Smooth muscle cell of the brain vasculature (primary cell): ENCODE data around the gene FBXW11.
"Not testable (repeated sequence)": the region's sequence is repeated elsewhere in the genome, so short reads cannot be mapped to it uniquely, and the experiment has no call there.

Experiments
- DNase-seq: peaks from one replicate; pipeline ENCODE4 v3.0.0-alpha.2; 2012; ENCODE audit warnings: low read depth, low spot score

The FBXW11 gene

DNA sequence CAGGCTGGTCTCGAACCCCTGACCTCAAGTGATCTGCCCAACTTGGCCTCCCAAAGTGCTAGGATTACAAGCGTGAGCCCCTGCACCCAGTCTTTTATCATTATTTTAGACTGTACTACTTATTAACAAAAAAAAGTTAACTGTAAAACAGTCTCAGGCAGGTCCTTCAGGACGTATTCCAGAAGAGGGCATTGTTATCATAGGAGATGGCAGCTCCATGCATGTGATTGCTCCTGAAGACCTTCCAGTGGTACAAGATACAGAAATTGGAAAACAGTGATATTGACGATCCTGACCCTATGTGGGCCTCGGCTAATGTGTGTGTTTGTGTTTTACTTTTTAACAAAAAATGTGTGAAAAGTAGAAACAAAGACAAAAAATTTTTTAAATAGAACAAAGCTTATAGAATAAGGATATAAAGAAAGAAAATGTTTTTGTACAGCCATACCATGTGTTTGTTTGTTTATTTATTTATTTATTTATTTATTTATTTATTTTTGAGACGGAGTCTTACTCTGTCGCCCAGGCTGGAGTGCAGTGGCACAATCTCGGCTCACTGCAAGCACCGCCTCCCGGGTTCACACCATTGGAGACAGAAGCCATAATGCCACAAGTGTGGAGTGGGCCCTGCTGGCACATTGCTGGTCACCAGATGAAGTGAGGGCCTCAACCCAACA, 13.8 kb upstream of the FBXW11 start:
- DNase-seq, result not testable (repeated sequence)

DNA sequence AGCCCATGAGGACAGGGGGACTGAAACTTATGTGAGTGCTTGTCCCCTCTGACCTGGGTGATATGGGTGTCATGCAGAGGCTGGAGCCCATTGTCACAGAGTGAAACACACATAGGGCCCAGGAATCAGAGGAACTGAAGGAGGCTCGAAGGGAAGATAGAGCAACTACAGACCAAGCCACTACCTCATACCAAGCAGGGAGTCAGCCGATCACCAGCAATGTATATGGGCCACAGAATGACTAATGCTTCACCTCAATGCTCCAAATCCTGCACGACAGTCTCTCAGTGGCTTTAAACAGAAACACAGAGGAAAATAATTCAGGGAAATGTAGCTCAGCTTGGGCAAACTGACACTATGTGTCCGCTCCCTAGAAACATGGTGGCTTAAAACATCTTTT, 8.9 kb upstream of the FBXW11 start:
- no peak for DNase-seq

GRCh38 chr5:172010278-172010677, 3.8 kb upstream of the FBXW11 start:
- DNase-seq, result no peak

DNA sequence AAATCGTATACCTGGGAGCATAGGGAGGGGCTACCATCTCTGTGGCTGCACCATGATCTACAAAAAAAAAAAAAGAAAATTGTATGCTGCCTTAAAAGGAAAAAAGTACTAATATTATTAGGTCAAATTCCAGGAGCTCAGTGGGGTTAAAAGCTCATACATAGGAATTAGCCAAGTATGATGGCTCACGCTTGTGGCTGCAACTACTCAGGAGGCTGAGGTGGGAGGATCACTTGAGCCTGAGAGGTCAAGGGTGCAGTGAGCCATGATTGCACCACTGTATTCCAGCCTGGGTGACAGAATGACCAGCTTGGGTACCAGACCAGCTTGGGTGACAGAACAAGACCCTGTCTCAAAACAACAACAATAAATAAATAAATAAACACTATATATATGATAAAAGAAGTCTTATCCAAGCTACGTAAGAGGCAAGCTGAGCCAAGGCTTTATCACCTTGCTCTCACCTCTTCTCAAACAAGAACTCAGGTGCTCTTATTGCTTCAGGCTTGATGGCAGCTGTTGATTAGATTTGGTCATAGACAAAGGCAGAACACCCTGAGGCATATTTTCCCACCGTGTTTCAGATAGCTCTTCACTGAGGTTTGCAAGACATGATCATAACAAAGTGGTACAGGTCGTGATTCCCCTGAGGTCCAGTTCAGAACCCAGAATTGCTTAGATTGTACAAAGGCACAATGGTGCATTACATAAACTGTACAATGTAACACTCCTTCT, 3.3 kb upstream of the FBXW11 start:
- DNase-seq, result no peak

DNA sequence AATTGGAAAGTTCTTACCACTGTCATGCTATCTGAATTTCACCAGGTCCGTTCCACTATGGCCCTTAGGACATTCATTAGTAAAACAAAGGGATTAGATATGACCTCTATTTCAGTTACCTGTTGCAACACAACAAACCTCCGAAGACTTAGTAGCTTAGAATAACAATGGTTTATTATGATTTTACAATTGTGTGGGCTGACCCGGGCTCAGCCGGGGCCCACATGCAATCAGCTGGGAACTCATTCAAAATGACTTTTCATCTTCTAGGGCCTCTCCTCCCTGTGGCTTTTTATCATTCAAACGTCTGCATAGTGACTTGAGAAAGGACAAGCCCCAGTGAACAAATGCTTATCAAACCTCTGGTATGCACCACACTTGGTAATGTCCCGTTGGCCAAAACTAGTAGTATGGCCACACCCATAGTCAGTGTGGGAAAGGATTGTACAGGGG, 2.3 kb upstream of the FBXW11 start:
- no peak for DNase-seq

DNA sequence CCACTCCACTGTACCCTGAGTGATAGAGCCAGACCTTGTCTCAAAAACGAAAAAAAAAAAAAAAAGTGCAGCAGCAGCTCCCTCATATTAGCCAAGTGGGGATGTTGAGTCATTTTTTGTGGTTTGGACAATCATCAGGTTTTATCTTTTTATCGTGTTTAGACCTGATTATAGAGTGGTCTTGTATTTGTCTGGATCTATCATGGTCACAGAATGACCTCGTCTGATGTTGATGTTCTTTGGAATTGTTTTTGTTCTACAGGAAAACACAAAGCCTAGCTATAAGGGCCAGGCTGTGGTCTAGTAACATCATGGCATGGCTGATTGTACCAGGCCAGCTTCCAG, 1.6 kb upstream of the FBXW11 start:
- no peak for DNase-seq

- DNase-seq, result no peak
Measured at GRCh38 chr5:172007175-172008110, 1.0 kb upstream of the FBXW11 start.

GRCh38 chr5:172005708-172006320, 624 bp downstream of the FBXW11 start:
- no peak for DNase-seq

DNA sequence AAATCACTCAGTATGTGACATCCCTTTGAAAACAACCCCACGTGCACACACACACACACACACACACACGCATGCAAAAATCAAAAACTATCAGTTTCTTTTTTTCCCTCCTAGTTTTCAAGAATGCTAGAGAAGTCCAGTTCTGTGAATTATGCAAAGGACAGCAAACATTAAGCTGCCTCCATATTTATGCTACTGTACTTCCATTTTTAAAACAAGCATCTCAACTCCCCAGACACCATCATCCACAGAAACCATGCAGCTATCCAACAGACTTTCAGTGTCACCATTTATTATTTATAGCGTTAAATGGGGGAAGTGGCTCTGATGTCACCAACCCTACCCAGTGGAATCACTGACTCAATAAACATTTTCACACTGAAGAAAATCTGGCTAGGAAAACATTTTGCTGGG, 1.6 kb downstream of the FBXW11 start:
- DNase-seq, result no peak

DNA sequence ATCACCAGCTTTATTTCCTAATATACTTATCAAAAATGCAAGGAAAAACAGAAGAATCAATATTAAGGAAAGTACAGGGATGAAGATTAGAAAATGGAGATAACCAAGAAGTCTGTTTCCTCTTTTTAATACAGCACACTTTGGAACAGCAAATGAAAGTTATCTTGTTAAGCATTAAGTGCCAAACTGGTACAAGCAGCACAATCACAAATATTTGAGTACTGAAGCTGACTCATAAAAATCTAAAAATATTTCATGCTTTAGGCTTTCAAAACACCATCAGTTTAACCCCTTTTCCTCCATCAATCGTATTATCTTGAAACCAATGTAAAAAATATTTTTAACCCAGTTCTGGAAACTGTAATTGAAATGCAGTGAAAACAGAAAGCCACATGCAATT, 2.7 kb downstream of the FBXW11 start:
- no peak for DNase-seq

GRCh38 chr5:172002840-172003512, 3.5 kb downstream of the FBXW11 start:
- no peak for DNase-seq

- no peak for DNase-seq
Measured at GRCh38 chr5:172002310-172002709, 4.1 kb downstream of the FBXW11 start.

- DNase-seq, result no peak
Measured at GRCh38 chr5:171999877-172000276, 6.6 kb downstream of the FBXW11 start.

DNA sequence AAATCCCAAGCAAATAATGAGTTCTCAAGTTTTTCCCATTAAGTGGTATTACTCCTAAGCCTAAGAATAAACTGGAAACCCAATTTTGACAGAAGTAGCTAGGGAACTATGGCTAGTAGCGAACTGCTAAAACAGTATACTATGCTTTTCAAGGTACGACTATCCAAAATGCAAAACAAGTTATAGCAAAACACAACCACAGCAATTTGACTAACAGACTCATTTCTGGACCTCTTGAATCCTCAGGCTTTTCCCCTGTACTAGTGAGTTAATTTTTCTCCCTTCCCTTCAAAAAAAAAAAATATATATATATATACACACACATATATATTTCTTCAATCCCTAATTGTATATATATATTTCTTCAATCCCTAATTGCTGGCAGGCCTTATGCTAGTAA, 7.3 kb downstream of the FBXW11 start:
- DNase-seq, result no peak

DNA sequence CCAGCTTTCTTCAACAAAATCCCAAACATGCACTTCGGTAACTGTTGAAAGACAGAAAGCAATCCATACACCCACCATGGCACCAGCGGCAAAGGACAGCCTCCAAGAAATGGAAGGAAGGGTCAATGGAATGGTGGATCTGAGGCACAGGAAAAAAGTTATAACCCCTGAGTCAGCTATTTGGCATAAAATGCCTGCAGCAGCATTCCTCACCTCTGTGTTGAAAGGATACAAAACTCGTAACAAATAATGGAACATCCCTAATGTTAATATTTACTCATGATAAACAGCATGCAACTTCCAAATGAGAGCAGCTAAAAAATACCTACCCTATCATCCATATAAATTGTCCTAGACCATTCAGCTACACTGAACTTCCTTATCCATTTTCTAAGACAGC, 9.4 kb downstream of the FBXW11 start:
- DNase-seq, result no peak

DNA sequence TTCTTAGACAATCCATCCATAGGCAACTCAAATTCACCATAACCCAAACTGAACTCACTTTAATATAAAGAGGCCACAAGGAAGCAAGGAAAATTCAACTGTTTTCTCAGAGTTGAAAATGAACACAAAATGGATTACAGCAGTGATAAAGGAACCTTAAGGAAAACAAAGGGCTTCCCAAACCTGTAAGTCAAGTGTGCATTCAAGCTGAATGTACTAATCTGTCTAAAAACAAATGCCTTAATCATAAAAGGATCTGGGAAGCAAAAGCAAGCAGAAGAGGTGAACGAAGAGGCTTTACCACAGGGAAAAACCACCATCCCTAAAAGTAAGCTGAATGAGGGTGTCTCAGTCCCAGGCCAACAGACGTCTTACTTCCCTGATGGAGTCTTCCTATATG, 13.6 kb downstream of the FBXW11 start:
- DNase-seq, result no peak

- DNase-seq, result no peak
Measured at GRCh38 chr5:171992305-171992704, 14.1 kb downstream of the FBXW11 start.

- no peak for DNase-seq
Measured at GRCh38 chr5:171990713-171991015, 15.8 kb downstream of the FBXW11 start.

- no peak for DNase-seq
Measured at GRCh38 chr5:171989946-171990712, 16.3 kb downstream of the FBXW11 start.

- DNase-seq, result no peak
Measured at GRCh38 chr5:171989276-171989675, 17.2 kb downstream of the FBXW11 start.

- DNase-seq, result no peak
Measured at GRCh38 chr5:171986772-171987171, 19.7 kb downstream of the FBXW11 start.
